Sigmoid colon (tissue), 4 donors: ENCODE results near the gene RALGDS.
A peak's percentile ranks its signal among the peaks of the same experiment; 100 is the strongest.

Experiments
- POLR2A ChIP-seq, 2 donors: fragments of 450-650 bp; IDR thresholded peaks; one replicate each; pipeline ENCODE4 v1.6.1; 2016; ENCODE audit warnings: antibody characterized with exemption in 2 of 2, mild to moderate bottlenecking in 2 of 2, moderate library complexity in 2 of 2
- POLR2AphosphoS5 ChIP-seq, 4 donors: sonication (generic); formaldehyde crosslinking; IDR thresholded peaks; one replicate each; pipeline ENCODE4 v1.6.1; 2017; ENCODE audit warnings: antibody characterized with exemption in 4 of 4
- TF ChIP-seq, protein P1 (sequence below), 4 experiments: fragments of 450-650 bp in 3 of 4; fragments of 200-600 bp in 1 of 4; IDR thresholded peaks; one replicate each; pipeline ENCODE4 v1.5.1; 2016 to 2019; ENCODE audit warnings: antibody characterized with exemption in 4 of 4, mild to moderate bottlenecking in 3 of 4, moderate library complexity in 2 of 4

DNA sequence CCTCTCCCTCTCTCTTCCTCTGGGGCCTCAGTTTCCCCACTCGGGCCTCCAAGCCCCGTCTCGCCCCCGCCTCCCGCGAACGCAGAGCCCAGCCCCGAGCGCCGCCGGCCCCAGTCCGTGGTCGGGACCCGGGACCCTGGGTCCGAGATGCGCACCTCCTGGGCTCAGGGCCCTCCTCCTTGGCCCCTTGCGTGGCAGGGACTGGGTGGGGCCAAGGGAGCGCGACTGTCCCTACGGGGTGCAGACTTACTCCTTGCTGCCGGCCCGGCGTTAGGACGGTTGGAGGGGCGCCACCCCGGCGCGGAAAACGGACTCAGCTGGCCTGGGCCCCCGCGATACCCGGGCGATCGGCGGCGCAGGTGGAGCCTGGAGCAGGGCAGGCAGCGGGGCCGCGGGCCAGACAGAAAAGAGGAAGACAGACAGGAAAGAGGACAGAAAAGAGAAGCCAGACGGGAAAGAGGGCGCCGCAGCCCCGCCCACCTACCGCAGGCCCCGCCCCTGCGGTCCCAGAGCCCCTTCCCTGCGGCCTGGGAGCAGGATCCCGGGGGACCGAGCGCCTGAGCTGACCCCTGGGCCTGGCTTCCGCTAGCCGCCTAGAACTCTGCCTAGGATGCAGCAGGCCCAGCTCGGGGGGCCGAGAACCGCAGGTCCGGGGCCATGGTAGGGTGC, 42.6 kb upstream of the RALGDS start, which contains the start of gene GBGT1:
- TF ChIP-seq, protein P1, sequence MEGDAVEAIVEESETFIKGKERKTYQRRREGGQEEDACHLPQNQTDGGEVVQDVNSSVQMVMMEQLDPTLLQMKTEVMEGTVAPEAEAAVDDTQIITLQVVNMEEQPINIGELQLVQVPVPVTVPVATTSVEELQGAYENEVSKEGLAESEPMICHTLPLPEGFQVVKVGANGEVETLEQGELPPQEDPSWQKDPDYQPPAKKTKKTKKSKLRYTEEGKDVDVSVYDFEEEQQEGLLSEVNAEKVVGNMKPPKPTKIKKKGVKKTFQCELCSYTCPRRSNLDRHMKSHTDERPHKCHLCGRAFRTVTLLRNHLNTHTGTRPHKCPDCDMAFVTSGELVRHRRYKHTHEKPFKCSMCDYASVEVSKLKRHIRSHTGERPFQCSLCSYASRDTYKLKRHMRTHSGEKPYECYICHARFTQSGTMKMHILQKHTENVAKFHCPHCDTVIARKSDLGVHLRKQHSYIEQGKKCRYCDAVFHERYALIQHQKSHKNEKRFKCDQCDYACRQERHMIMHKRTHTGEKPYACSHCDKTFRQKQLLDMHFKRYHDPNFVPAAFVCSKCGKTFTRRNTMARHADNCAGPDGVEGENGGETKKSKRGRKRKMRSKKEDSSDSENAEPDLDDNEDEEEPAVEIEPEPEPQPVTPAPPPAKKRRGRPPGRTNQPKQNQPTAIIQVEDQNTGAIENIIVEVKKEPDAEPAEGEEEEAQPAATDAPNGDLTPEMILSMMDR (IDR thresholded peaks at IDR 0.05): no peak
- TF ChIP-seq POLR2A (IDR thresholded peaks at IDR 0.05) (no peak), POLR2AphosphoS5 (IDR thresholded peaks at IDR 0.05) (peak in 2 of 4 donors; percentile 43 to 62)
